GM12874 (cell line): Measurements from ENCODE around the gene TTLL11.

Experiments used
- TF ChIP-seq, protein P1 (sequence below): IDR thresholded peaks from 2 replicates; pipeline ENCODE4 v1.5.1; 2011; ENCODE audit warnings: low read depth, mild to moderate bottlenecking, control low read depth, low read length, moderate library complexity; ENCODE audit not compliant: insufficient read depth

The TTLL11 gene

DNA sequence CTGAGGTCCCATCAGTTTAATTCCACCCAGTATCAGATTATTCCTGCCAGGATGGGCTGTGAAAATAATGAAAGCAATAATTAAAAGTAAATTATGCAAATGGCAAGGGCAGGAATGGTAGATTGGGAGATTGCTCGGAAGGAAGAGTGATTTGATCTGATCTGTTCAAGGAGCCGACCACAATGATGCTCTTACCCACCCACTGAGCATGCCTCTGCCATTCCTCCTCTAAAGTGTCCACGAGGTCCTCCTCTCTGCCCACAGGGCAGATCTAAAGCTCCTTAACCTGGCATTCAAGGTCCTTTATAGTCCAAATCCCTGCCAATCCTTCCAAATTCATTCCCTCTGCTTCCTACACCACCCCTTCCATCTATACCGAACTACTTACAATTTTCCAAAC lies 147.8 kb downstream of the TTLL11 start:
- TF ChIP-seq, protein P1, sequence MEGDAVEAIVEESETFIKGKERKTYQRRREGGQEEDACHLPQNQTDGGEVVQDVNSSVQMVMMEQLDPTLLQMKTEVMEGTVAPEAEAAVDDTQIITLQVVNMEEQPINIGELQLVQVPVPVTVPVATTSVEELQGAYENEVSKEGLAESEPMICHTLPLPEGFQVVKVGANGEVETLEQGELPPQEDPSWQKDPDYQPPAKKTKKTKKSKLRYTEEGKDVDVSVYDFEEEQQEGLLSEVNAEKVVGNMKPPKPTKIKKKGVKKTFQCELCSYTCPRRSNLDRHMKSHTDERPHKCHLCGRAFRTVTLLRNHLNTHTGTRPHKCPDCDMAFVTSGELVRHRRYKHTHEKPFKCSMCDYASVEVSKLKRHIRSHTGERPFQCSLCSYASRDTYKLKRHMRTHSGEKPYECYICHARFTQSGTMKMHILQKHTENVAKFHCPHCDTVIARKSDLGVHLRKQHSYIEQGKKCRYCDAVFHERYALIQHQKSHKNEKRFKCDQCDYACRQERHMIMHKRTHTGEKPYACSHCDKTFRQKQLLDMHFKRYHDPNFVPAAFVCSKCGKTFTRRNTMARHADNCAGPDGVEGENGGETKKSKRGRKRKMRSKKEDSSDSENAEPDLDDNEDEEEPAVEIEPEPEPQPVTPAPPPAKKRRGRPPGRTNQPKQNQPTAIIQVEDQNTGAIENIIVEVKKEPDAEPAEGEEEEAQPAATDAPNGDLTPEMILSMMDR = no peak

DNA sequence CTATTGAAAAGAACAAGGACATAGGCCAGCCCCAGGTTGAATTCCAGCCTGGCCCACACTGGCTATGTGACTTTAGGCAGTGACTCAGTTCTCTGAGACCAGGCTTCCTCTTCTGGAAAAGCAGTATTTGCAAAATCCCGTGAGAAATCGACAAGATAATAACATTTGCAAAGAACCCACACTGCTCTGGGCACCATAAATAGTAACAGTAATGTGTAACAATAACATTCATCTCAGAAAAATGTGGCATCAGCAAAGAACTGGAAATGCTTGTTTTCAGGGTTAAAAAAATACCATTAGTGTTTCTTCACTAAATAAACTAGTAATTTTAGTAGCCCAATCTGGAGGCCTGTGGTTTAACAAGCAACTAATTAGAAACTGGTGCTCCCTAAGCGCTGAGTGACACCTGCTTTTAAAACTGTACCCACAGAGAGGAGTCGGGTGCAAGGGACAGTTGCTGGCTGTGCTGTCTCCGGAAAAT lies 148.4 kb downstream of the TTLL11 start:
- TF ChIP-seq, protein P1 = no peak

DNA sequence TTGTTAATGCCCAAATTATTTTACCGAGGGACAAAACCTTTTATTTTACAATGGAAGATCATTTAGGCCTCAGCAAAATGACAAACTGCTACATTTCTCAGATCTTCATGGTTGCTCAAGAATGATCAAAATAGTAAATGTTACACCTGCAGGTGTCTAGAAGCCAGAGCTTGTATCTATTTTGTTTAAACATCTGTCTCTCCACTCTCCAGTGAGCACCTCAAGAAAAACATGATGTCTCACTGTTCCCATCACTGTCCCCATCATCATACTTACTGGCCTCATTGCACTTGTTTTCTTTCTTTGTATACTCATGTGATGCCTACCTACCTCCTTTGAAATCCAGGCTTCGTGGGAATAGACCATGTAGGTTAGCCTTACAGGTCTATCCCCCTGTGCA lies 149.6 kb downstream of the TTLL11 start:
- TF ChIP-seq, protein P1 = no peak

DNA sequence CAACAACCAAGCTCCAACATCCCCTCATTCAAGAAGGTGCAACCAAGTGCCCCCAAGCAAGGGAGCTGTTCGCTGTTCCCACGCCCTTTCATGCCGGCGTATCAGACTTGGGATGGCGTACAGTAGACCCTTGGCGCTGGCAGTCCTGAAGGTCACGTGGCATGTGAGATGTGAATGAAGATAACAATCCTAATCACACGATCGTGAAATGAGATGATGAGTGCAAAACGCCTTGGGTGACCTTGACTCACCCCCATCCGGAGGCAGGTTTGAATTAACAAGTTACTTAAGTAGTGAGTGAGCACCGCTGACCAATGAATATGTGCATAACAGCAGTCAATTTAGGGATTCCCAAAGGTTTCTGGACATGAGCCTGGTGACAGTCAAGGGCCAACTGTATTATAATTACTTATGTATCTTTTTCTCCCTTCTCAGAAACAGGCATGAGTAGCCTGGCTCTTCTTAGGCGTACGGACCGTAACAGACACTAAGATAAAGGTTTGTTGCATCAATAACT lies 150.2 kb downstream of the TTLL11 start:
- TF ChIP-seq, protein P1 = no peak

DNA sequence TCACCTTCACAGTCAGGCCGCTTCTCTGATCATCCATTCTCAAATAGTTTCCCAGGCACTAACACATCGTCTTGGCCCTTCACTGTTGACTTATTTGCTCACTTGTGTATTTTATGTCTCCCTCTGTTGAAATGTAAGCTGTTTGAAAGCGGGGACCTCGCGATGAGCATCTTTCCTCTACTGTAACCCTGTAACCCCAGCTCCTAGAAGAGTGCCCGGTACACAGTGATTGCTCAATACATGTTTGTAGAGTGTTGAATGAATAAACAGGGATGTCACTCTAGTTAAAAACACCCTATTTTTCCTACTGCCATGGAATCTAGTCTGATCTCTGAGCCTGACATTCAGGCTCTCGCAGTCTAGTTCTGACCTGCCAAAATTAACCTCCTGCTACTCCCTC lies 150.8 kb downstream of the TTLL11 start:
- TF ChIP-seq, protein P1 = no peak

DNA sequence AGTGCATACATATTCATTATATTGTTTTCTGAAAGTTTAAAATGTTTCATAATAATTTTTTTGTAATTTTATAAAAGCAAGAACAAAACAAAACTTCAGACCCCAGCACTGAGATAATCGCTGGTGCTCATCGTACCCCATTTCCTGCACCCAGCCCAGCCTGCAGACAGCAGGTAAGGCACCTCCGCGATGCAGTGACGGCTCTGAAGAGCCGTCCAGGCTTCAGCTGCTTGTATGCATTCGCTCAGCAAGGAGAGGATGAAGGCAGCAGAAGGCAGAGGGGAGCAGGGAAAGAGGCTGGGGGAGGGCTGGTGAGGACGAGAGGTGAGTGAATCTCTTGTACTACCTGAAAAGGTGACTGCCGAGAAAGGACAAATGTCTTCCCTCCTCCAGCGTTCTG lies 153.5 kb downstream of the TTLL11 start:
- TF ChIP-seq, protein P1 = no peak

DNA sequence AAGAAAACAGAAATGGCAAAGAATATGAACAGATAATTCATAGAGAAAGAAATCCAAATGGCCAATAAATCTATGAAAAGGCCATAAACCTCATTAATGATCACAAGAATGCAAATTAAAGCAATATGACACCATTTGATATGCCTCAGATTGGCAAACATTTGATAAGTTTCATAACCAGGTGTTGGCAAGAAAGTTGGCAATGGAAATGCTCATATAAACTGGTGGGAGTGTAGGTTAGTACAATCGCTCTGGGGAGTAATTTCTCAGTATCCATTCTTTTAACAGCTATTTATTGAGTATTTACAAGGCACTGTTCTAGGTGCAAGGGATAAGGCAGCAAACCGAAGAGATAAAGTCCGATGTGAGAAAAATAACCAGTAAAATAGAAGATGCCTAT lies 154.5 kb downstream of the TTLL11 start:
- TF ChIP-seq, protein P1 = no peak
